NT2/D1 (cell line): Measurements from ENCODE around the gene ITLN2.

Experiments
- YY1 ChIP-seq: IDR thresholded peaks from 2 replicates; pipeline ENCODE4 v1.6.1; 2011; ENCODE audit not compliant: insufficient read length, insufficient read depth
- ZNF274 ChIP-seq: IDR thresholded peaks from 2 replicates; pipeline ENCODE4 v1.6.1; 2011; ENCODE audit warnings: mild to moderate bottlenecking, low read depth, low read length

GRCh38 chr1:161001525-161001924 lies 46.9 kb upstream of the ITLN2 start:
- TF ChIP-seq YY1 (no peak), ZNF274 (no peak)
